ENCODE data around the gene FCGR3B.
"Not testable (repeated sequence)": the region's sequence is repeated elsewhere in the genome, so short reads cannot be mapped to it uniquely, and the experiment has no call there.

FCGR3B gene

DNA sequence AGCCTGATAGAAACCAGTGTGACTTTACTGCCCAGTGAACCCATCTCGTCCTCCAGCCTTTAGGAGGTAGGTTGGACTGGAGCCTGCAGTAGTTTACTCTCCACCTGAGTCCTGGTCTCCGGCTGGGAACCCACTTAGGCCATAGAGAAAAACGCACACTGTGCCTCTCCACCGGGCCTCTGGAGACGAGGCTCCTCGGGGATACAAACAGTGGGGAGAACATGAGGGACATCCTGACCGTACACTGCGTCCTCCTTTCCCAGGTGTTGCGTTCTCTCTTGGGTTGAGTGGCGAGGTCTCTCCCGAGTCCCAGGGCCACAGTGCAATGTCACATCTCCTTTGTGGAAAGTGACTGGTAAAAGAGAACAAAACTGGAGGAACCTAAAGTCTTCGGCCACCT, 26.0 kb downstream of the FCGR3B start:
- DNase-seq = not testable (repeated sequence)

DNA sequence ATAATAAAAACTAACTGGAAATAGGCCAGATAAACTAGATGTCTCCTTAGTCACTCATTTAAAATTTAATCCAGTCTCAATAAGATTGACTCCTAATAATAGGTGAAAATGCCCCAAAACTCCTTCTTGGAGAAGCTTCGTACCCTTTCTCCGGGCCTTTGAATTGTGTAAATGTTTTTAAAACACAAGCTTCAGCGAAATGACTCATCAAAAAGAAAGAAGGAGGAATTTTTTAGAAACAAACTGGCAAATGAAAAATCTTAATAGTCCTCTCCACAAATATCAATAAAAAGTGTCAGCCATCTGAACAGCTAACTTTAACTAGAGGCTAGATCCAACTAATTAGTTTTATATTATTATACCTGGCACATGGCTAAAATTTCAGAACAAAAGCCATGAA, 33.9 kb downstream of the FCGR3B start:
- not testable (repeated sequence) for DNase-seq

DNA sequence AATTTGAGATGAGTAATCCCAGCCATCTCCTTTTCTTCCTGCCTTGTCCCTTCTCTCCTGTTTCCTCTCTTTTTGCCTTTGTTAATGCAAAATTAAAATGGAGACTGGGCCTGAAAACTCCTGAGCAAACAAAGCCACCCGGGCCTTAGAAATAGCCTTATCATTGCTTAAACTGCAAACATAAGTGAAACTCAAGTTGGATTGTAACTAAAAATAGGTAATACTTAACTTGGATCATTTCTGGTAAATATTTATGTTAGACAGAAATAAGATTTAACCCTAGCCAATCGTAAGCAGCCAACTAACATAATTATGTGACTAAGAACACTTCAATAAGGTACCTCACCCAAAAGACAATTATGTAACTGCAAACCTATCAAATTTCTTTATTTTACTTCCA, 35.4 kb downstream of the FCGR3B start:
- not testable (repeated sequence) for DNase-seq

DNA sequence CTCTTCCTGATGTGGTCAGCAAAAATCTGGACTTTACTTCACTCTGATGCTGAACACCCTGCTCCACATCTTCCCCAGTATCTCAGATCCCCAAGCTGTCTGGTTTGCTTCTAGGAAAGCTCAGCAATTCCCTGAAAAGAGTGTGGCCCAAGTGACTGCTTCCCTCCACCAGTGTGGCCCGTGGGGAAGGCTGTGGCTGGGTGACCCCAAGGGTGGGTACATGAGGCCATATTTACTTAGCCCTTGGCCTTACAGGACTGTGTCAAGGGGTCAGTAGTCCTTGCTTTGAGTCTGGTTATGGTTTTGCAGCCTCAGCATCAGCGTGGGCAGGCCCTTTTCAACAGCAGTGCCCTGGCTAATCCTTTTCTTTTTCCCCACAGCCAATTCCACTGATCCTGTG, 35.8 kb downstream of the FCGR3B start:
- DNase-seq = not testable (repeated sequence)

DNA sequence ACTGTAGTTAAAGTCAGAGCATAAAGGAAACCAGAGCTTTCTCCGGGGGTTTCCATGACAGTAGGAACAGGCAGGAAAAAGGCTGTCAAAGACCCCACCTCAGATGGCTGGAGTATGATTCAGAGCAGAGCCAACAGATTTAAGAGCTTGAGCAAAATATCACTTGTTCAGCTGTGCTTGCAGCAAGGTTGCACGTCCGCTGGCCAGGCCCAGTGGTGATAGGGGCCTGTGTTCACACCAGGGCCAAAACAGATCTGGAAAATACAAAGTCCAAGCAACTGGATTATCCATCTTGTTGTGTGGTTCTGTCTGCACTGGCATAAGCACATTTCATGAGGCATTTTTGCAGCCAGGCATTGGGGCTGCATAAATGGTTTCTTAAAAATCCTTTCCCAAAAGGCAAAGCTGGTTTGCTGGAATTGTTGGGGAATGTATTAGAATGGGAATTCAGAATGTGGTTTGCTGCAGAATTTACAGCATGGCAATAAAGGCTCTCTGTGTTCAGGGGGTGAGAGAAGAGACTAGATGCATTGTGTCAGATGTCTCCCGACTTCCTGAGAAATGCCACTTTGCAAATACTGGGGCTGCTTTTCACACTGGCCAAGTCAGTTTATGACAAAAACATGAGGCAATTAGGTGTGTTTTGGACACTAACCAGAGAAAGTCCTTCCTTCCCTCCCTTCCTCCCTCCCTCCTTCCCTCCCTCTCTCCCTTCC, 36.5 kb downstream of the FCGR3B start:
- not testable (repeated sequence) for DNase-seq

DNA sequence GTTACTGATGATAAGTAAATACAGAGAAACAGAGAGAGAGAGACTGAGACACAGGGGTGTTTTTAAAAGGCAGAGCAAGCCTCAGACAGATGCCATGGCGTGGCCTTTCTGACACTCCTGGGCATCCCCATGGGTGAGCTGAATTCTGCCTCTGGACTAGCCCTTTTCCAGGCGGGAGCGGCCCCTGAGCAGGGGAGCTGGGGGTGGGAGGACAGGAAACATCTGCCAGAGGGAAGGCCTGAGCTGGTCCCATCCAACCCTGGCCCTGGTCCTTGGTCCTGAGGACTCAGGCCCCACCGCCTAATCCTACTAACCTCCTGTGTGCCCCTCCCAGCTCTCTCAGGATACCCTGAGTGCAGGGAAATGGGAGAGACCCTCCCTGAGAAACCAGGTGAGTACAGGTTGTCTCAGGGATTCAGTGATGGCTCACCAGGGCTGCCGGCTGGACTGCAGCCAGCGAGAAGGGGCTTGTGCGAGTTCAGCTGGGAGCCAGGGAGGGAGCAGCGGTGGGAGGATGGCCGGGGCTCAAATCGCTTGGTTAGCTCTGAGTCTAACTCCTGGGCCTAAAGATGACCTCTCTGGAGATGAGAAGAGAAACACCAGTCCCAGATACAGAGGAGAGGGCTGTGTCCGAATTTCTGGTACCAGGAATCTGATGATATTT, 37.8 kb downstream of the FCGR3B start:
- not testable (repeated sequence) for DNase-seq

DNA sequence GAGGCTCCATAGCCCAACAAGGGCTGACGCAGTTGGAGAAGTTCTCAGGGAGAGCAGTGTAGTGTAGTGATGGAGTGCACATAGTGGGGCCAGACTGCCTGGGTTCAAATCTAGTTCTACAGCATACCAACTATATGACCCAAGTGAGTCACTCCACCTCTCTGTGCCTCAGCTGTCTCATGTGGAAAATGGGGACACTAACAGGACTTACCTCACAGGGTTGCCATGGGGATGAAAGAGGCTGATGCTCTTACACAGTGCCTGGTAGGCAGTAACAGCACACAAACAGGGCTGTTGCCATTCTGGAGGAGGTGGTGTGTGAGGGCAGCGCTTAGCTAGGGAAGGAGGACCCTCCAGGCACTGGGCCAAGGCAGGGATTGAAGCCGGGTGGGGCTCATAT, 38.4 kb downstream of the FCGR3B start:
- DNase-seq = not testable (repeated sequence)

DNA sequence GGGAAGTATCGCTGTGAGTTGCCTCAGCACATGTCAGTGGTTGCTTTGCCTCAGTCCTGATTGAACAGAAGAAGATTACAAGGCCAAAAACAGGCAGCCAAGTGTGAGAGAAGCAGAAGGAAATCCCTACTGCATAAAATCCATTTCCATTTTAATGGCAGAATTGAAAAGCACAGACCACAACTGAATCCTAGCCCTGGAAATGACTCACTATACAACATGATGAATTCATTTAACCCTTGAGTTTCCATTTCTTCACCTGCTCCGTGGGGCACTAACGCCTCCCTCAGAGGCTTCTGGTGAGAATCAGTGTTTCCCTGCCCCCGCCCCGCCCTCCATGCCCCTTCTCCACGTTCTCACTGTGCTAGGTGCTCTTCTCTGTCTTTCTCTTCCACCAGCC, 41.1 kb downstream of the FCGR3B start:
- DNase-seq = not testable (repeated sequence)

DNA sequence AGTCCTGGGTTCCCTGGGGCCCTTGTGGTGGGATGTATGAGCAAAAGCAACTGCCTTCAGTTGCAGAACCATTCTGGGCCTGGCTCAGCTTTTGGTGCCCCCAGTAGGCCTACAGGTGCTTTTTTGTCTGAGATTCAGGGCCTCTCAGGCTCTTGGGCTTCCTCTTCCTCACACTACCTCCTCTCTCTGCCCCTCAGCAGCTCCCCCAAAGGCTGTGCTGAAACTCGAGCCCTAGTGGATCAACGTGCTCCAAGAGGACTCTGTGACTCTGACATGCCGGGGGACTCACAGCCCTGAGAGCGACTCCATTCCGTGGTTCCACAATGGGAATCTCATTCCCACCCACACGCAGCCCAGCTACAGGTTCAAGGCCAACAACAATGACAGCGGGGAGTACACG, 41.6 kb downstream of the FCGR3B start:
- DNase-seq = not testable (repeated sequence)

DNA sequence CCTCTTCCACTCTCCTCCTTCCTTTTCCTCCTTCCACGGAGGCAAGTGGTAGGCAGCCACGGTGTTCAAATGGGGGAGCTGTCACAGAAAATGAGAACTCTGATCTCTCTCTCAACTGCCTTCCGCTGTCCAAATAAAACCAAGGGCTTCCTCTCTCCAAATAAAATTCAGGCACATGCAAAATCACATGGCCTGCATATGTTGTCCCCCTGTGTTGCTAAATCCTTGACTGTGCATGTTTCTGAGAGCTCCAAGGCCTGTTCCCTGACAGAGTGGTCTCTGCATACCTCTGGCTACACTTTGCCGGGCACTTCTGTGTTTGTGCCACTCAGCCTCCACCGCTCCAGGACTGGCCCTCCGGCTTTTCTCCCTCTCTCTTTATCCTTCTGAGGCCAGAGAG, 42.4 kb downstream of the FCGR3B start:
- DNase-seq = not testable (repeated sequence)

DNA sequence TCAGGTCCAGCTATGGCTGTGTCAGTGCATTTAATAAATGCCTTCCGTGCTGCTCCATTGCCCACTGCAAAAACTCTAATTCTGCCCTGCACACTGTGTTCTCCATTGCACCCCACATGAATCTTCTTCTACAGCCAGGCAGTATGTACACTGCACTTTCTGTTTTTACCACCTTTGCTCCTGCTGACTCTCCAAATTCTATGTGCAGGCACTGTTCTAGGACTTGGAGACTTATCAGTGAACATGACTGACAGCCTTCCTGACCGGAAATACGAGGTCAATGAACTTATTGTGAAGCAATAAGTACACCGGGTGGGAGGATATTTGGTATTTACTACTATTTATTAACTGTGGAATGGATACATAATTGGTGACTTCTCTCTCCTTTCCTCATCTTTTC, 48.1 kb downstream of the FCGR3B start:
- DNase-seq = not testable (repeated sequence)

DNA sequence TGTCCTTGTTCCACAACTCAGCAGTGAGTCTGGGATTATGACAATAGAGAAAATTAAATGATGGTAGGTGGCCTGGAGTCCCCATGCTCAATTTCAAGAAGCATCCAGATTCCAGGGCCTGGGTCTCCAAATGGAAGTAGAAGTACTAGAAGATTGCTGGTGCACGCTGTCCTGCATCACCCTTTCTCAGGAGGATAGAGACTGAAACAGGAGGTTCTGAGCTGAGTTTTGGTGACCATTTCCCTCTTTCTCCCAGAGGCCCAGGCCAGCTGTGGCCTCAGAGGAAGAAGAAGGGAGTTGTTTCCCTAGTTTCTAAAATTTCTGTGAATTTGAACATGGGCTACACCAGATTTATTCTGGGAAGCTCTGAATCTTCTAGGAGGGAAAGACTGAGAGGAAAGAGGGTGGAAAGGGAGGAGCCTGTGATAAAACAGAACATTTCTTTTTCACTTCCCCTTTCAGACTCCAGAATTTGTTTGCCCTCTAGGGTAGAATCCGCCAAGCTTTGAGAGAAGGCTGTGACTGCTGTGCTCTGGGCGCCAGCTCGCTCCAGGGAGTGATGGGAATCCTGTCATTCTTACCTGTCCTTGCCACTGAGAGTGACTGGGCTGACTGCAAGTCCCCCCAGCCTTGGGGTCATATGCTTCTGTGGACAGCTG, 50.0 kb downstream of the FCGR3B start:
- DNase-seq = not testable (repeated sequence)

DNA sequence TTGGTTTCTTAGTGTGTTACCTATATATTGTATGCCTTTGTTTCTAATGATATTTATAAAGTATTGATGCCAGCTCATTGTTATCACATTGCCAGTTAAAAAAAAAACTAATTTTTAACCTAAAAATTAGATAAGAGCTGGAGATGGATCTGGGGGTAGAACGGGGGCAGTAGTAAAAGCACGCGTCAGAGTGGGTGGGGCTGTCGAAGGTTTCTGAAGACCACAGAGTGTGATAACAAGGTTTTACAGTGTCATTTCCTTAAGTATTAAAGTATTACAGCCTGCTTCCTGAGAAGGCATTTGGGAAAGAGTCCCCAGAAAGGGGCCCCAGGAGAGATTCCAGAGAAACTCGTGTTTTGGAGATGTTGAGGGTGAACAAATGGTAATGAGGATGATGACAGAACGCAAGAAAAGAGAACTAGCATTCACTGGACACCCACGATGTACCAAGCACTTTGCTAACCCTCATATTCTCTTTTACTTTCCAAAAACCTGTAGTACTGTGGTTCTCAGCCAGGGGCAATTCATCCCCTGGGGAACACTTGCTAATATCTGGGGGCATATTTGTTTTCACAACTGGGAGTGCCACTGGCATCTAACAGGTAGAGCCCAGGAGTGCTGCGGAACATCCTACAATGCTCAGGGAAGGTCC, 51.0 kb downstream of the FCGR3B start:
- not testable (repeated sequence) for DNase-seq

DNA sequence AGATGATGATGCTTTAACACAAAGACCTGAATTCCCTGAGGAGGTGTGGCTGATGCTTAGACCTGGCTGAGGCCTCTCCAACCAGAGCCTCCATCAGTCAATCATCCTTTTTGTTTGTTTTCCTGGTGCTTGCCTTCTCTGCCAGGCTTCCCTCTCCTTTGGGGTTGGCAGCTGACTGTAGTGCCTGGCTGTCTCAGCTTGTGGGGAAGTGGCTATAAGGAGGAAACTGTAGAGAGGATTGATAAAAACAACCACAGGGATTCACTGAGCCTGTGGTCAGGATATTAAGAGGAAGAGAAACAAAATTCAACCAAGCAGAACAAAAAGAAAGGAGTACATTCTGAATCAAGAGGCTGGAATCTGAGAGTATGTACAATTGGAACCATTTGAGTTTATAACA, 54.3 kb downstream of the FCGR3B start:
- DNase-seq = not testable (repeated sequence)
